Adipocyte (in vitro differentiated cells): ENCODE measurements around the gene DUSP5.
A peak's percentile ranks its signal among the peaks of the same experiment; 100 is the strongest.

Experiments used
- DNase-seq: peaks from one replicate; pipeline ENCODE4 v3.0.0-alpha.2; 2015; ENCODE audit warnings: low read depth
- H3K27me3 ChIP-seq: replicated peaks from 2 replicates; pipeline ENCODE4 v1.7.0; 2013; ENCODE audit warnings: mild to moderate bottlenecking, low read length, moderate library complexity; ENCODE audit not compliant: control insufficient read depth, insufficient read depth
- H3K36me3 ChIP-seq: 2 replicates; pipeline ENCODE4 v1.7.0; 2013; ENCODE audit warnings: low read length, mild to moderate bottlenecking, moderate library complexity; ENCODE audit not compliant: control insufficient read depth, insufficient read depth, severe bottlenecking
- H3K4me1 ChIP-seq: 2 replicates; pipeline ENCODE4 v1.7.0; 2013; ENCODE audit warnings: mild to moderate bottlenecking, low read length, moderate library complexity; ENCODE audit not compliant: control insufficient read depth, insufficient read depth
- H3K4me3 ChIP-seq: 2 replicates; pipeline ENCODE4 v1.7.0; 2013; ENCODE audit warnings: mild to moderate bottlenecking, low read length, moderate library complexity
- H3K9ac ChIP-seq: 2 replicates; pipeline ENCODE4 v1.7.0; 2013; ENCODE audit warnings: mild to moderate bottlenecking, low read length, moderate library complexity
- H3K9me3 ChIP-seq: 2 replicates; pipeline ENCODE4 v1.7.0; 2013; ENCODE audit warnings: mild to moderate bottlenecking, low read length, moderate library complexity; ENCODE audit not compliant: control insufficient read depth

DUSP5 gene

DNA sequence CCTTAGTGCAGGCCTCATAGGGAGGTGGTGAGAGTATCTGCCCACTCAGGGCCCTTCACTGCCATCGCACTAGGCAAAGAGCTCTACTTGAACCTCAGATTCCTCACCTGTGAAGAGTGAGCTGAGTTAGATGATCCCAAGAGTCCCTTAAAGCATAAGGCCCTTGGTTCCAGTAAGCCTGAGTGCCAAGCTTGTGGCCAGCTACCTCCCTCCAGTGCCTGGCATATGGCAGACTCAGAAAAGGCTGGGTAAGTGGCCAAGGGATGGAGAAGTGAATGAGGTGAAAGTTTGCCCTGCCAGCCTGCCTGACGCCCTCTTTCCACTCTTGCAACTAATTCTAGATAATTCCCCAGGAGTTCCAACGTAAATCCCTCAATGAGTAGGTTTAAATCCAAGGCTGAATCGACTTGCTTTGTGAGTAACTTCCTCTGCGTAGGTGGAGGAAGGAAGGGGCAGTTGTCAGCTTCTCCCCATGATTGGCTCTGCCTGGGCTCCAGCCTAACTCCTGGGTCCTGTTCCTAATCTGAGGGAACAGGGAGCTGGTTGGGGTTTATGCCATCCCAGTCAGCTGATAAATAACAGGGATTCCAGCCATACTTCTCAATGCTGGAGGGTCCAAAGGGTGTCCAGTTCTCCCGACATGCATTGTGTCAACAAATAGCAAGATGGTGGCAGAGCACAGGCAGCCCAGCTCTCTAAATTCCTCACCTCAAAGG, 14.2 kb downstream of the DUSP5 start:
- Histone ChIP-seq H3K4me3 (no peak overlapping the region), H3K36me3 (peaks cover 34% of the 10 kb centered on the region), H3K9ac (no peak overlapping the region), H3K9me3 (no peaks in the 10 kb centered on the region), H3K4me1 (peaks cover 23% of the 10 kb centered on the region), H3K27me3 (no peaks in the 10 kb centered on the region)
- DNase-seq, result no peak

DNA sequence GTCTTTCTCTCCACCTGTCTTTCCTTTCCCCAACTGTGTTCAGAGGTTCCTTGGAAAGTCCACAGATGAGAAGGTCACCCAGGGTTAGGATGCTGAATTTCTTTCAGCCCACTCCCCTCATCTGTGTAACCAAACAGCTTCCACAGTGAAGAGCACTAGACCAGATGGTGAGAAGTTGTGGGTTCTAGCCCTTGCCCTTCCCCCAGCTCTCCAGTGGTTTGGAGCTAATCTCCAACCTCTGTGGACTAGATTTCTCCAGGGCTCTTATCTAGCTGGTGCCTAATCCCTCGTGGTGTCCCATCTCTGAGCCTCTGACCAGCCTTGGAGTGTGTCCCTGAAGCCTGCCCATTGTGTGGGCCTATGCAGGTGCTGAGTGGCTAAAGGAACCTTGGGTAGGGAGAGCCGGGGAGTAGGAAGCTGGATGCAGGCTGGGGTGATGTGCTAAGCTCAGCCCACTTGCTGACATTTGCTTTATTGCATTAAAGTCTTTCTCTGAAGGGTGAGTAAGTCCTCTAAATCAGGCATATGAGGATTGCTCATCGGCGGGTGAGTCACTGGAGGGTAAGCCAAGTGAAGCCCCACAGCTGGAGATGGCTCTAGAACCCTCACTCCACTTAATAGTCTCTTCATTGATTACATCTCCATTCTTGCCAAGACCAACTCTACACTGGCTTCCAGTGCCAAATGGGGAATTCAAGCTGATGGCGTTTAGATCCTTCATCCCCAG, 14.9 kb downstream of the DUSP5 start:
- H3K9me3 ChIP-seq, result no peaks in the 10 kb centered on the region
- no peak overlapping the region for H3K4me3 ChIP-seq
- no peak overlapping the region for H3K9ac ChIP-seq
- peak; percentile 72 for DNase-seq
- H3K27me3 ChIP-seq, result no peaks in the 10 kb centered on the region
- H3K36me3 ChIP-seq, result peaks cover 27% of the 10 kb centered on the region
- peaks cover 23% of the 10 kb centered on the region for H3K4me1 ChIP-seq

DNA sequence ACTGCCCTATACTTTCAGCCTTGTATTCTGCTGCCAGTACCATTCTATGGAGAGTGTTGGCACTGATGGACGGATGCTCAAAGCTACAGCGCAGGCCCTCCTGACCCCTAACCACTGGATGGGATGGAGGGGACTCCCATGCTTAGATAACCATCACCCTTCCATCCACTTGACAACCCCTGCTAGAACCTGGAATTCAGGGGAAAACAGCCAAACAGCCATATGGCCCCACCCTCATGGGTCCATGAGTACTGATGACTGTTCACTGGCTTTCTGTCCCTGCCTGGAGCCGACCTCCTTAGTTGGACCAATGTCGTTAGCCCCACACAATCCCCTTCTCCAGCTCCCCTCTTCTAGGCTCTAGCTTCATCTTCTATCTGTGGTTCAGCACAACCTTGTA, 16.2 kb downstream of the DUSP5 start:
- Histone ChIP-seq H3K36me3 (peaks cover 16% of the 10 kb centered on the region), H3K4me3 (no peak overlapping the region), H3K27me3 (no peaks in the 10 kb centered on the region), H3K4me1 (peaks cover 23% of the 10 kb centered on the region), H3K9me3 (no peaks in the 10 kb centered on the region), H3K9ac (no peak overlapping the region)
- no peak for DNase-seq

DNA sequence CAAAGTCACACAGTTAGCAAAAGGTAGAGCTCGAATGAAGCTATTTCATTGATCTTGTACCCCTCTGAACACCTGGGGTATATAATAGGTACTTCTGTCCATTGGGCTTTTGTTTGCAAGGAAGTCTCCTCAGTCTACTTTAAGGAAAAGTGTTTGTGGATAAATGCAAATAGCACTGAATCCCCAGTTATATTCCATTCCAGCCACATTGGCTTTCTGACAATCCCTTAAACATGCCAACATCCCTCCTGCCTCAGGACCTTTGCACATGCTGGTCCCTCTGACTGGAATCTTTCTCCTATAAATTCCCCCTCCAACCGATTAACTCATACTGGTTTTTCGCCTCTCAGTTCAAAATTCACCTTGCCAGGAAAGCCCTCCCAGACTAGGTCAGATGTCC, 17.1 kb downstream of the DUSP5 start:
- Histone ChIP-seq H3K4me1 (peaks cover 23% of the 10 kb centered on the region), H3K27me3 (no peaks in the 10 kb centered on the region), H3K4me3 (no peak overlapping the region), H3K36me3 (peaks cover 12% of the 10 kb centered on the region), H3K9ac (no peak overlapping the region), H3K9me3 (no peaks in the 10 kb centered on the region)
- DNase-seq, result no peak

DNA sequence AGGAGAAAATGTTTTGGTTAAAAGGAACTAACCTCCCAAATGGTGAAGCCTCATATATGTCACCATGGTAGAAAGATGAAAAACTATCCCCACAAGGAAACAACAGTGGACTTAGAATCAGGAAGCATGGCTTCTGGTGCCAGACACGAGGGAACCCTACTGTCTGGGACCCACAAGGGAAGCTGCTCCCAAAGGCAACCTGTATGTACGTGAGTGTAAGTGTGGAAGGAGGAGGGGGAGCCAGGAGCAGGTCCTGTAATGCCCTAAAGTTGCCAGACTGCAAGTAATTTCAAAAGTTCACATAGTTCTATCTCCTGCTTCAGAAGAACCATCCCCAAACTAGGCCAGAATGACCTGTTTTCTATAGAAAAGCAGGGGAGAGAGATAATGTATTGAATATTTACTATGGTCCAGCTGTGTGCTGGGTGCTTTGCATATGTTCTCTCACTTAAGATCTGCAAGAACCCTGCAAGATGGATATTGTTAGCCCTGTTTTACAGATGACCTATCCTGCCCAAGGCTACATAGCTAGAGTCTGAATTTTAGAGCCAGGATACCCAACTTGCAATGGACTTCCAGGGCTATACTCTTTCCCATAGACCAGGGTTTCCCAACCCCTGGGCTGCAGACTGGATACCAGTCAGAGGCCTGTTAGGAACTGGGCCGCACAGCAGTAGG, 19.2 kb downstream of the DUSP5 start:
- no peak overlapping the region for H3K4me3 ChIP-seq
- DNase-seq, result no peak

DNA sequence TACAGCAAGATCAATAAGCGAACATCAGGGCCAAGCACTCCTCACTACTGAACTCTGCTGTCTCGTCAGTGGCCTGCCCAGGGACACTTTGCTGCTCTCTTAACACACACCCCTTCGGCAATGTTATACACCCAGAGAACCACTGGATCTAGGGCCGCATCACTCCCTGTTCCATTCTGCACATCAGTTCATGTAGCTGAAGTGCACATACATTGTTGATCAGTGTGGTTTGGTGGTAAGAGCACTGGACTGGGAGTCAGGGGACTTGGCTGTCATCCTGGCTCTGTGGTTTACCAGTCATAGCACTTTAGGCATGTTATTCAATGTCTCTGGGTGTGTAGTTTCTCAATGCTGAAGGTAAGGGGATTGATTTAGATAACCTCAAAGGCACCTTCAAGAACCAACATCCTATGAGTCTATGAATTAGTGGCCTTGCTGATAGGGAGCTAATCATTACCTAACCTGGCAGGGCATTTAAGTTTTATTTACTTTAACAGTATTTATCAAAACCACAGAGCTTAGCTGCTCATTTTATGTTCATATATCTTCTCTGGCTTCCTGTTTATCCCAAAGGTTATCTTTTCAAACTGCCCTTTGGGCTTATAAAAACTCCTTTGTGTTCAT, 24.8 kb downstream of the DUSP5 start:
- Histone ChIP-seq H3K4me3 (no peak overlapping the region), H3K9me3 (no peaks in the 10 kb centered on the region), H3K4me1 (peaks cover 6% of the 10 kb centered on the region), H3K9ac (no peak overlapping the region), H3K36me3 (no peaks in the 10 kb centered on the region), H3K27me3 (no peaks in the 10 kb centered on the region)
- DNase-seq, result no peak

More for the DNA sequence above, 19.2 kb downstream of the DUSP5 start:
- H3K36me3 ChIP-seq, result no peaks in the 10 kb centered on the region
- no peaks in the 10 kb centered on the region for H3K27me3 ChIP-seq
- H3K9me3 ChIP-seq, result no peaks in the 10 kb centered on the region
- peaks cover 12% of the 10 kb centered on the region for H3K4me1 ChIP-seq
- H3K9ac ChIP-seq, result no peak overlapping the region

DNA sequence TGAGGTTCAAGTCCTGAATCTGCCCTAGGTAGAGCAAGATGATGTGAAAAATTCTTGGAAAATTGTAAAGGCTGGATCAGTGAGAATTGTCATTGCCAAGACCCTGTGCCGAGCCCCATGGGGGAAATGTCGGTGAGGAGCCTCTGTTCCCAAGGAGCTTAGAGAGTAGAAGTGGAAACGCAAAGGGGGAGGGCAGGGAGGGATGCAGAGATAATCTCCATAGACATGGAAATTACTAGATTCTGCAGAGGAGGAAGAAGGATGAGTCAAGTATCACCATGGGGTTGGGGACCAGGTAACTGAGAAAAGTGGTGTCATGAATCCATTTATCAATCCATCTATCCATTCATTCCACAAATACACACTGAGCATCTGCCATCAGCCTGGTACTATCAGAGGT, 26.0 kb downstream of the DUSP5 start:
- Histone ChIP-seq H3K9ac (no peak overlapping the region), H3K4me1 (peaks cover 6% of the 10 kb centered on the region), H3K27me3 (no peaks in the 10 kb centered on the region), H3K9me3 (no peaks in the 10 kb centered on the region), H3K4me3 (no peak overlapping the region), H3K36me3 (no peaks in the 10 kb centered on the region)
- DNase-seq, result no peak

DNA sequence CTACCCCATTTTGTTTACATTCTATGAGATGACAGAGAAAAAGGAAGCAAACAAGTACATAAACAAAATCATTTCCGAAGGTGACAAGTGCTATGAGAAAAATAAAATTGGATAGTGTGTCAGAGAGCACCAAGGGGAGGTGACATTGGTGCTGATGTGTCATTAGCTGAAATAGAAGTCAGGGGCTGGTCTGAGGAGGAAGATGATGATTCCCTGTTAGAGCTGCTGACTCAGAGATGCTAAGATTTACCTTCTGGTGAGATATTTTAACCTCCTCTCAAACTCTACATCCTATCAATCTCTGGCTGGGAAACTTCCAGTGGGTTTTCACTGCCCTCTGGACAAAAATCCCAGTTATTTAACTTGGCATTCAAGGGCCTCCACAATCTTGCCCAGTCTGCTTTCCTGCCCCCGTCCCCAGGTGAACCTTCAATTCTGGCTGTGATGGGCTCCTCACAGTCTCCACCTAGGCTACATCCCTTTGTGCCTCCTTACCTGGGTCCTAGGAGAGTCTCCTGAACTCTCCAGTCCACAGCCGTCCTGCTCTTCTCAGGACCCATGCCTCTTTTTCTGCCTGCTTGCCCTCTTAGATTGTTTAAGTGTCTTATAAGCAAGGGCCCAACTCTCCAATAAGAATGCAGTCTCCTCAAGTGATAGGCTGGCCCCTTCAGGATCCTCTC, 26.6 kb downstream of the DUSP5 start:
- Histone ChIP-seq H3K36me3 (no peaks in the 10 kb centered on the region), H3K4me3 (no peak overlapping the region), H3K9ac (no peak overlapping the region), H3K27me3 (no peaks in the 10 kb centered on the region), H3K4me1 (peaks cover 9% of the 10 kb centered on the region), H3K9me3 (no peaks in the 10 kb centered on the region)
- no peak for DNase-seq

DNA sequence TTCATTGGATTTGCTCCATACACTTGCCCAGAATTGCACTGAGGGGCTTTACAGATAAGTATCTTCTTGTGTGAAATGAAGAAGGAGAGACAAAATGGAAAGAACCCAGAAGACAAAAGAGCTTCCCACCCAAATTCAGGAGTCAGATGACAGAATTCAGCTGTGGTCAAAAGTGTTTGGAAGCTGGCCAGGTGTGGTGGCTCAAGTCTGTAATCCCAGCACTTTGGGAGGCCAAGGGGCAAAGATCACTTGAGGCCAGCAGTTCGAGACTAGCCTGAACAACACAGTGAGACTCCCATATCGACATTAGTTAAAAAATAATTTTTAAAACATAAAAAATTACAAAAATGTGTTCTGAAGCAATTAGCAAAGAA, 27.1 kb downstream of the DUSP5 start:
- H3K4me3 ChIP-seq, result no peak overlapping the region

DNA sequence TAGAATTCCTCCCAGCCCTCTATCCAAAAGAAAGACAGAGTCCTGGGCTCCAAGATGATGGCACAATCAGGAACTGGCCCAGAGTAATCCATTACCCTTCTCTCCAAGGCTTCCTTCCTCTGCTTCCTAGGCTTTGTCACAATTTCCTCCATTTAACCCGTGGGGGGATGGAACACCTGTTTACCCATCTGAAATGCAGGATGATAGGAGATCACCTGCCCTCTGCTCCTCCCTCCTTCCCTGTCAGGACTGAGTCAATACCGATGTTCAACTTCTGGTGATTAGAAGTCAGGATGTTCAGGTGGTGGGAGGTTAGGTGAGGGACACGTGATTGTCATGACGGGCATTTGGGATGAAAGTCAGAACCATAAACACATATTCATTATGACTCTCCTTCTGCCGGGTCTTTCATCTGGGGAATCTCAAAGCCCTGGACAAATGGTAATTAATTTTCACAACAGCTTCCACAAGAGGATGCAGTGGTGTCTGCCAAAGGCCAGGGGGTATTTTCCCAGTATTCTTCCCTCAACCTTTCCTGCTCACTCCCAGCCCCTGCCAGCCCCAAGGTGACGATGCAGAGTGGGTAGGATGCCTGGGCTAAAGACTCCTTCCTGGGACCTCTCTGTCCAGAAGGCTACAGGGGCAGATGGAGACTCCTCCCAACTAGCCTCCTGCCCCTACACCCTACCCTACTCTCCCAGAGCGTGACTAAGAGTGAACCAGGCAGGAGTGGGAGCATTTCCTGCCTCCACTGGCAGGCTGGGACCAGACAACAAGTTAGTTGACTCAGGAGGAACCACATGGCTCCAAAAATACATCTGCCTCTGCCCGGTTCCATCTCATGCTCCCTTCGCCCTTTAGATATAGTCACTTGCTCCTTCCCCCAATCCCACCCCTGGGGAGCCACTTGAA, 27.9 kb downstream of the DUSP5 start:
- Histone ChIP-seq H3K36me3 (no peaks in the 10 kb centered on the region), H3K4me1 (peaks cover 15% of the 10 kb centered on the region), H3K27me3 (no peaks in the 10 kb centered on the region), H3K4me3 (no peak overlapping the region), H3K9me3 (no peaks in the 10 kb centered on the region), H3K9ac (no peak overlapping the region)
- peak; percentile 22 for DNase-seq

More for the DNA sequence above, 27.1 kb downstream of the DUSP5 start:
- Histone ChIP-seq H3K4me1 (peaks cover 12% of the 10 kb centered on the region), H3K9me3 (no peaks in the 10 kb centered on the region), H3K36me3 (no peaks in the 10 kb centered on the region), H3K27me3 (no peaks in the 10 kb centered on the region), H3K9ac (no peak overlapping the region)
- DNase-seq, result no peak
